Erythroblast (primary cell): Measurements from ENCODE around the gene MN1.

Experiments
- GATA1 ChIP-seq: IDR thresholded peaks from 2 replicates; pipeline ENCODE4 v1.6.1; 2011; ENCODE audit warnings: low read depth, mild to moderate bottlenecking, control low read depth, low read length, moderate library complexity
- POLR2A ChIP-seq: IDR thresholded peaks from 2 replicates; pipeline ENCODE4 v1.6.1; 2011; ENCODE audit warnings: mild to moderate bottlenecking, low read length

DNA sequence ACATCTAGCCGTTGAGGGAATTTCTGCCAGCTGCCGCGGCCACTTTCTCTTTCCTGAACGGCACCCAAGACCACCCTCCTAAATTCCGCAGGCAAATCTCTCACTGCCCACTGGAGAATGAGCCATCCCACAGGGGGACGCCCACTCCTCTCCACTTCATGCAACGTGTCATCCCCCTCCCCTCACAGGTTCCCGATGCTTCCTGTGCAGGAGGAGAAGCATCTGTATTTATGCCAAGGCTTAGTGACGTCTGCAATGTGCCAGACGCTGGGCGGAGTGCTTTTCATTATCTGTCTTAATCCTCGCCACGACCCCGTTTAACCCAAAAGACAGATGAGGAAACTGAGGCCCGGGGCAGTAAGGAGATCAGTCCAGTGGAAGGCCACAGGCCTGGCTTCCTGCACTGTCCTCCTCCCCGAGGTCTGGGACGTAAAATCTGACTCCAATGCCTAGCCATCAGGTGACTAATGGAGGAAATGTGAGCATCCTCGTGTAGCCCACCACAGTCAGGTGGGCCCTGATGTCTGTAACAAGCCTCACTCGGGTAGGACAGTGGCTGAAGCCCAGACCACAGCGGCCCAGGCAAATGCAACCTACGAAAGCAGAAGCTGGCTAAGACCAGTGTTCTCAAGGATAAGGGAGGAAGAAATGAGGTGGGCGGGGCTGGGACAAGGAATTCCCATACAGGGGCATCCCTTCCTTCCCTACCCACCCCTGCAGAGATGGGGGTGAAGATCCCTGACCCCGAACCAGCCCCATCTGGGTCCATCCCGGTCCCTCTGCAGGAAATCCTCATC, 23.1 kb downstream of the MN1 start:
- TF ChIP-seq GATA1 (no peak), POLR2A (no peak)
